ENCODE measurements around the gene NLRP10.

The NLRP10 gene

GRCh38 chr11:7965386-7965785, at the start of gene NLRP10:
Gene NLRP10, minus strand, starts transcription at chr11:7965447. Its CDS starts 1,952 bp downstream, at chr11:7963495.
- no peak within 1 kb of the TSS for H3K4me3 ChIP-seq (ENCODE audit: low read depth, low read length)

GRCh38 chr11:8013833-8014232, 48.6 kb upstream of the NLRP10 start:
- no peak for DNase-seq (ENCODE audit: low read depth)
- H3K4me3 ChIP-seq (ENCODE audit: low read depth, low read length): no peak overlapping the region
- no peak for TF ChIP-seq CTCF (conservative IDR thresholded peaks at IDR 0.05; ENCODE audit: low read depth, low read length)

More at GRCh38 chr11:7965386-7965785, at the start of gene NLRP10:
- peak; percentile 8 for DNase-seq (ENCODE audit: low read depth)
- TF ChIP-seq CTCF (conservative IDR thresholded peaks at IDR 0.05; ENCODE audit: low read depth, low read length): no peak

- TF ChIP-seq CTCF (conservative IDR thresholded peaks at IDR 0.05; ENCODE audit: low read depth, low read length): no peak
- H3K4me3 ChIP-seq (ENCODE audit: low read depth, low read length): no peak overlapping the region
- peak; percentile 77 for DNase-seq (ENCODE audit: low read depth)
Measured at GRCh38 chr11:8011981-8012444, 46.8 kb upstream of the NLRP10 start.

GRCh38 chr11:8011371-8011770, 46.1 kb upstream of the NLRP10 start:
- no peak for DNase-seq (ENCODE audit: low read depth)
- no peak for TF ChIP-seq CTCF (conservative IDR thresholded peaks at IDR 0.05; ENCODE audit: low read depth, low read length)
- H3K4me3 ChIP-seq (ENCODE audit: low read depth, low read length): no peak overlapping the region

GRCh38 chr11:8009856-8010255, 44.6 kb upstream of the NLRP10 start:
- H3K4me3 ChIP-seq (ENCODE audit: low read depth, low read length): no peak overlapping the region
- no peak for TF ChIP-seq CTCF (conservative IDR thresholded peaks at IDR 0.05; ENCODE audit: low read depth, low read length)
- no peak for DNase-seq (ENCODE audit: low read depth)

GRCh38 chr11:8008212-8008611, 43.0 kb upstream of the NLRP10 start:
- H3K4me3 ChIP-seq (ENCODE audit: low read depth, low read length): no peak overlapping the region
- DNase-seq (ENCODE audit: low read depth): no peak
- TF ChIP-seq CTCF (conservative IDR thresholded peaks at IDR 0.05; ENCODE audit: low read depth, low read length): no peak

- H3K4me3 ChIP-seq (ENCODE audit: low read depth, low read length): no peak overlapping the region
- peak; percentile 99 for TF ChIP-seq CTCF (conservative IDR thresholded peaks at IDR 0.05; ENCODE audit: low read depth, low read length)
- peak; percentile 84 for DNase-seq (ENCODE audit: low read depth)
Measured at GRCh38 chr11:8006349-8006977, 41.2 kb upstream of the NLRP10 start.

Measured in choroid plexus epithelial cell (primary cell).